Muscle of leg (tissue), 11 donors: ENCODE results near the gene EYS. TPM values are rescaled to one million over a fixed set of nuclear protein-coding genes. Genes with fewer than 3 reads are reported as not detected.

ENCODE experiments used
- DNase-seq: peaks from one replicate; pipeline ENCODE4 v3.0.0; 2013
- H3K27ac ChIP-seq: one replicate; pipeline ENCODE4 v1.5.1; 2013; ENCODE audit warnings: mild to moderate bottlenecking, low read length, control low read depth
- H3K27me3 ChIP-seq: one replicate; pipeline ENCODE4 v1.6.1; 2013; ENCODE audit warnings: low read length; ENCODE audit not compliant: control insufficient read depth, insufficient read depth
- H3K36me3 ChIP-seq: one replicate; pipeline ENCODE4 v1.6.1; 2013; ENCODE audit warnings: low read length; ENCODE audit not compliant: control insufficient read depth, insufficient read depth
- H3K4me1 ChIP-seq: one replicate; pipeline ENCODE4 v1.6.1; 2013; ENCODE audit warnings: low read length; ENCODE audit not compliant: control insufficient read depth, insufficient read depth
- H3K4me3 ChIP-seq: one replicate; pipeline ENCODE4 v1.5.1; 2013; ENCODE audit warnings: low read length, control low read depth
- H3K9me3 ChIP-seq: replicated peaks from 2 replicates; pipeline ENCODE4 v1.6.1; 2013; ENCODE audit warnings: low read depth, low read length; ENCODE audit not compliant: control insufficient read depth
- WGBS: methylation state at CpG from one replicate; pipeline ENCODE4 v1.1.5; 2013; ENCODE audit warnings: missing lambda C conversion rate; ENCODE audit not compliant: insufficient coverage; 5-methylcytosine and 5-hydroxymethylcytosine counted together
- polyA plus RNA-seq, 8 donors: library from polyadenylated mRNA; unstranded; fragments of 120-200 nt; gene quantifications; one replicate each; pipeline versions ENCODE4 v1.2.1 to v1.2.3, GENCODE V29; 2013; ENCODE audit warnings: inconsistent platforms in 1 of 8, low replicate concordance in 1 of 8; ENCODE audit not compliant: insufficient read length in 8 of 8, insufficient read depth in 1 of 8
- total RNA-seq: library from RNA; stranded (reverse); fragments of 120-200 nt; gene quantifications from one replicate; pipeline ENCODE4 v1.2.4, GENCODE V29; 2013

The EYS gene
- total and polyA plus RNA-seq, 9 donors: 0.24 to 1.1 (median 0.66) TPM

GRCh38 chr6:64672131-64672530, 1034.9 kb downstream of the EYS start:
- Histone ChIP-seq H3K4me1 (no peaks in the 10 kb centered on the region), H3K27me3 (no peaks in the 10 kb centered on the region), H3K4me3 (no peak overlapping the region), H3K36me3 (no peaks in the 10 kb centered on the region), H3K27ac (no peak overlapping the region), H3K9me3 (no peaks in the 10 kb centered on the region)
- WGBS: no CpG with 5 or more reads among the region's 3 CpGs
- peak; percentile 72 for DNase-seq

- no peaks in the 10 kb centered on the region for H3K27me3 ChIP-seq
- H3K9me3 ChIP-seq: peaks cover 4% of the 10 kb centered on the region
- no peak overlapping the region for H3K27ac ChIP-seq
- H3K4me3 ChIP-seq: no peak overlapping the region
- no CpG with 5 or more reads among the region's 1 CpG for WGBS
- no peak for DNase-seq
- no peaks in the 10 kb centered on the region for H3K4me1 ChIP-seq
- no peaks in the 10 kb centered on the region for H3K36me3 ChIP-seq
Observed at GRCh38 chr6:64665137-64665536, 1041.9 kb downstream of the EYS start.

- no peak overlapping the region for H3K4me3 ChIP-seq
- H3K27ac ChIP-seq: no peak overlapping the region
- no peaks in the 10 kb centered on the region for H3K36me3 ChIP-seq
- peaks cover 4% of the 10 kb centered on the region for H3K9me3 ChIP-seq
- H3K4me1 ChIP-seq: no peaks in the 10 kb centered on the region
- no CpG with 5 or more reads among the region's 2 CpGs for WGBS
- no peak for DNase-seq
- no peaks in the 10 kb centered on the region for H3K27me3 ChIP-seq
Observed at GRCh38 chr6:64664480-64664879, 1042.5 kb downstream of the EYS start.

GRCh38 chr6:64644024-64644423, 1063.0 kb downstream of the EYS start:
- H3K4me1 ChIP-seq: no peaks in the 10 kb centered on the region
- no peaks in the 10 kb centered on the region for H3K27me3 ChIP-seq
- H3K36me3 ChIP-seq: no peaks in the 10 kb centered on the region
- H3K4me3 ChIP-seq: no peak overlapping the region
- no CpG with 5 or more reads among the region's 1 CpG for WGBS
- no peak for DNase-seq
- peaks cover 4% of the 10 kb centered on the region for H3K9me3 ChIP-seq
- H3K27ac ChIP-seq: no peak overlapping the region

- Histone ChIP-seq H3K27me3 (no peaks in the 10 kb centered on the region), H3K27ac (no peak overlapping the region), H3K36me3 (no peaks in the 10 kb centered on the region), H3K4me3 (no peak overlapping the region), H3K9me3 (no peaks in the 10 kb centered on the region), H3K4me1 (no peaks in the 10 kb centered on the region)
- no CpG with 5 or more reads among the region's 2 CpGs for WGBS
- DNase-seq: no peak
Observed at GRCh38 chr6:64630901-64631300, 1076.1 kb downstream of the EYS start.

GRCh38 chr6:64622944-64623343, 1084.1 kb downstream of the EYS start:
- H3K4me3 ChIP-seq: no peak overlapping the region
- H3K9me3 ChIP-seq: no peaks in the 10 kb centered on the region
- H3K27ac ChIP-seq: no peak overlapping the region
- H3K36me3 ChIP-seq: no peaks in the 10 kb centered on the region
- no peaks in the 10 kb centered on the region for H3K27me3 ChIP-seq
- no peaks in the 10 kb centered on the region for H3K4me1 ChIP-seq
- DNase-seq: no peak
- WGBS: no CpG with 5 or more reads among the region's 1 CpG

- DNase-seq: no peak
- no peaks in the 10 kb centered on the region for H3K27me3 ChIP-seq
- H3K9me3 ChIP-seq: no peaks in the 10 kb centered on the region
- no peaks in the 10 kb centered on the region for H3K36me3 ChIP-seq
- no peak overlapping the region for H3K27ac ChIP-seq
- H3K4me3 ChIP-seq: no peak overlapping the region
- no CpG with 5 or more reads among the region's 1 CpG for WGBS
- no peaks in the 10 kb centered on the region for H3K4me1 ChIP-seq
Observed at GRCh38 chr6:64602993-64603392, 1104.0 kb downstream of the EYS start.

- DNase-seq: peak; percentile 71
- Histone ChIP-seq H3K27ac (peak overlapping the region; percentile 60), H3K4me3 (no peak overlapping the region), H3K36me3 (no peaks in the 10 kb centered on the region), H3K27me3 (no peaks in the 10 kb centered on the region), H3K9me3 (no peaks in the 10 kb centered on the region), H3K4me1 (no peaks in the 10 kb centered on the region)
- 44% methylated on average over 6 of the region's 6 CpGs for WGBS
Observed at GRCh38 chr6:64591676-64592036, 1115.4 kb downstream of the EYS start.

GRCh38 chr6:64590965-64591675, 1115.9 kb downstream of the EYS start:
- H3K27ac ChIP-seq: peak overlapping the region; percentile 60
- WGBS: 25% methylated on average over 1 of the region's 6 CpGs

GRCh38 chr6:64589961-64590360, 1117.1 kb downstream of the EYS start:
- Histone ChIP-seq H3K27ac (no peak overlapping the region), H3K9me3 (no peaks in the 10 kb centered on the region), H3K36me3 (no peaks in the 10 kb centered on the region), H3K4me1 (no peaks in the 10 kb centered on the region), H3K4me3 (no peak overlapping the region), H3K27me3 (no peaks in the 10 kb centered on the region)
- DNase-seq: no peak
- WGBS: no CpG with 5 or more reads among the region's 3 CpGs

More at GRCh38 chr6:64590965-64591675, 1115.9 kb downstream of the EYS start:
- H3K9me3 ChIP-seq: no peaks in the 10 kb centered on the region
- H3K4me1 ChIP-seq: no peaks in the 10 kb centered on the region
- H3K36me3 ChIP-seq: no peaks in the 10 kb centered on the region
- H3K4me3 ChIP-seq: no peak overlapping the region
- no peaks in the 10 kb centered on the region for H3K27me3 ChIP-seq
- peak; percentile 72 for DNase-seq

GRCh38 chr6:64580346-64580745, 1126.7 kb downstream of the EYS start:
- H3K27ac ChIP-seq: no peak overlapping the region
- no peaks in the 10 kb centered on the region for H3K36me3 ChIP-seq
- no peaks in the 10 kb centered on the region for H3K27me3 ChIP-seq
- no peaks in the 10 kb centered on the region for H3K4me1 ChIP-seq
- no peak for DNase-seq
- H3K4me3 ChIP-seq: no peak overlapping the region
- H3K9me3 ChIP-seq: no peaks in the 10 kb centered on the region
- no CpG with 5 or more reads among the region's 1 CpG for WGBS
